ENCODE results near the gene URAD.

URAD gene

DNA sequence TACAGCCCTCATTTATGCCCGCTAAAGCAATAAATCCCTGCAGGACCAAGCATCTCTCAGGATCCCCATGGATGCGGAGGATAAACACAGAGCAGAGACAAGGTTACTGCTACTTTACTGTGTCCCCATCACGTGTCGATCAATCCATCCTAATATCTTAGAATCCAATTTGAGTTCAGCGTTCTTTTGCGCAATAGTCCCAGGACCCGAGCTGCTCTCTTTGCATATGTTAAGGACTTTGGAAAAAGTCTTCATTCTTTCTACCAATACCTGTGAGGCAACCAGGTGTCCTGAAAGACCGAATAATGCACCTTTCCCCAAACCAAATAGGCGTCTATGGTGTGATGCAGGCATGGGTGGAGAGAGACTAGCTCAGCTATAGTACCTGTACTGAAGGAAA is 38.0 kb upstream of the URAD start:
- no peaks in the 10 kb centered on the region for H3K79me2 ChIP-seq (ENCODE audit: insufficient read depth, low read length)
- H3K9ac ChIP-seq (ENCODE audit: low read depth, low read length, poor library complexity, severe bottlenecking), result no peak overlapping the region
- no peak overlapping the region for H3K4me2 ChIP-seq (ENCODE audit: low read depth, low read length, poor library complexity, severe bottlenecking)
- H2AFZ ChIP-seq (ENCODE audit: low read length), result no peak overlapping the region
- H3K36me3 ChIP-seq (ENCODE audit: insufficient read depth, low read length), result no peaks in the 10 kb centered on the region
- no peak for TF ChIP-seq EZH2phosphoT487 (IDR thresholded peaks at IDR 0.05; ENCODE audit: borderline replicate concordance)
- TF ChIP-seq, protein P1, sequence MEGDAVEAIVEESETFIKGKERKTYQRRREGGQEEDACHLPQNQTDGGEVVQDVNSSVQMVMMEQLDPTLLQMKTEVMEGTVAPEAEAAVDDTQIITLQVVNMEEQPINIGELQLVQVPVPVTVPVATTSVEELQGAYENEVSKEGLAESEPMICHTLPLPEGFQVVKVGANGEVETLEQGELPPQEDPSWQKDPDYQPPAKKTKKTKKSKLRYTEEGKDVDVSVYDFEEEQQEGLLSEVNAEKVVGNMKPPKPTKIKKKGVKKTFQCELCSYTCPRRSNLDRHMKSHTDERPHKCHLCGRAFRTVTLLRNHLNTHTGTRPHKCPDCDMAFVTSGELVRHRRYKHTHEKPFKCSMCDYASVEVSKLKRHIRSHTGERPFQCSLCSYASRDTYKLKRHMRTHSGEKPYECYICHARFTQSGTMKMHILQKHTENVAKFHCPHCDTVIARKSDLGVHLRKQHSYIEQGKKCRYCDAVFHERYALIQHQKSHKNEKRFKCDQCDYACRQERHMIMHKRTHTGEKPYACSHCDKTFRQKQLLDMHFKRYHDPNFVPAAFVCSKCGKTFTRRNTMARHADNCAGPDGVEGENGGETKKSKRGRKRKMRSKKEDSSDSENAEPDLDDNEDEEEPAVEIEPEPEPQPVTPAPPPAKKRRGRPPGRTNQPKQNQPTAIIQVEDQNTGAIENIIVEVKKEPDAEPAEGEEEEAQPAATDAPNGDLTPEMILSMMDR (conservative IDR thresholded peaks at IDR 0.05; ENCODE audit: low read length), result no peak
- peaks cover 2% of the 10 kb centered on the region for H3K4me1 ChIP-seq (ENCODE audit: insufficient read depth, low read length, poor library complexity, severe bottlenecking)
- no peaks in the 10 kb centered on the region for H3K9me3 ChIP-seq (ENCODE audit: insufficient read depth, low read depth, low read length)
- H4K20me1 ChIP-seq (ENCODE audit: insufficient read depth, low read length, poor library complexity, severe bottlenecking), result no peaks in the 10 kb centered on the region
- no peaks in the 10 kb centered on the region for H3K9me2 ChIP-seq (replicated peaks; ENCODE audit: low read depth, low read length)
- H3F3A ChIP-seq (ENCODE audit: low read depth), result no peaks in the 10 kb centered on the region
- no peak overlapping the region for H3K4me3 ChIP-seq (ENCODE audit: low read length, poor library complexity, severe bottlenecking)
- no peaks in the 10 kb centered on the region for H3K27me3 ChIP-seq (ENCODE audit: insufficient read depth, low read length, poor library complexity, severe bottlenecking)

DNA sequence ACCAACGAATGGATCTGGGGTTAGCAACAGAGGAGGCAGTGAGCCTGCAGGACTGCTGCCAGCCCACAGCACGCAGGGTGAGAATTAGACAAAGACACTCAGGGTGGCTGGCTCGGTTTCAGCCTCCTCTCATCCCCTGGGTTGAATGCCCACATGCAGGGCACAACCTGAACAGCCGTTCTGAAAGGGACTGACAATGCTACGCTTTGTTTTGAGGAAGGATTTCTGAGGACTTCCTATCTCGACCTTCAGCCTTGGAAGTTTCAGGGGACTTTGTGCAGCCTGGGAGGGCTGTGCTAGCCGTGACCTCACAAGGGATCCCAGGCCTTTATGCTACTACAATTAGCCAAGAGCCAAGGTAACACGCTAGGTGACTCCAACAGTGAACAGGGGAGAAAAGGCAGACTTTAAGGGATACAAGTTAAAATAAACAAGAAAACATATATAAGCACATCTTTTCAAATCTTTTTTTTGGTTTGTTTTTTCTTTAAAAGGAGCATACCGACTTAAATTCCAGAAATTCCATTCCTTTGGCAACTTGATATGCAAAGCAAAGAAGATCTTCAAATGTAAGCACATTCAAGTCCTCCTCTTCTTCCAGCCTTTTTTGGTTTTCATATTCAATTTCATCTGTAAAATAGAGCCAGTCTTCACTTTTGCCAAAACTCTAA is 34.5 kb upstream of the URAD start:
- H3K36me3 ChIP-seq (ENCODE audit: insufficient read depth, low read length), result no peaks in the 10 kb centered on the region
- H3K79me2 ChIP-seq (ENCODE audit: insufficient read depth, low read length), result no peaks in the 10 kb centered on the region
- no peaks in the 10 kb centered on the region for H3K9me3 ChIP-seq (ENCODE audit: insufficient read depth, low read depth, low read length)
- H3K9ac ChIP-seq (ENCODE audit: low read depth, low read length, poor library complexity, severe bottlenecking), result no peak overlapping the region
- H3K27me3 ChIP-seq (ENCODE audit: insufficient read depth, low read length, poor library complexity, severe bottlenecking), result no peaks in the 10 kb centered on the region
- no peaks in the 10 kb centered on the region for H3K9me2 ChIP-seq (replicated peaks; ENCODE audit: low read depth, low read length)
- H4K20me1 ChIP-seq (ENCODE audit: insufficient read depth, low read length, poor library complexity, severe bottlenecking), result no peaks in the 10 kb centered on the region
- H3K4me3 ChIP-seq (ENCODE audit: low read length, poor library complexity, severe bottlenecking), result no peak overlapping the region
- no peaks in the 10 kb centered on the region for H3K4me1 ChIP-seq (ENCODE audit: insufficient read depth, low read length, poor library complexity, severe bottlenecking)
- no peak overlapping the region for H3K4me2 ChIP-seq (ENCODE audit: low read depth, low read length, poor library complexity, severe bottlenecking)
- H3F3A ChIP-seq (ENCODE audit: low read depth), result no peaks in the 10 kb centered on the region
- no peak for TF ChIP-seq EZH2phosphoT487 (IDR thresholded peaks at IDR 0.05; ENCODE audit: borderline replicate concordance)
- TF ChIP-seq, protein P1 (conservative IDR thresholded peaks at IDR 0.05; ENCODE audit: low read length), result no peak
- no peak overlapping the region; the same call in 1 of the 2 replicates for H2AFZ ChIP-seq (ENCODE audit: low read length)

DNA sequence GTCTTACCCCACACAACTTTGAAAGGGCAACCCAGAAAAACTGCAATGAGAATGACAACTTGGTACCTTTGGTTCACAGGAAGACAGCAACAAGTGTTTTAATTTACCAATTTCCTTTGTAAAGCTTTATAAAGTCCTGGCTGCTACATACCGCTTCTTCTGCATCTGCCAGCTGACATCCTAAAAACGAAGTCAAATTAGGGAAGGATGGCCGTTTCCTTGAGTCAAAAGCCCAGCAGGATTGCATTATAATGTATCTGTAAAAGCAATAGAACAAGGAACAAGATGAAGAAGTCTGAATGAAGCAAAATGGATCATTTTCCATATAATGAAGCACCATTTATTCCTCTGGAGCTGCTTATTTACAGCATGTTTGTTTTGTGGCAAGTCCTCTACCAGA is 25.8 kb upstream of the URAD start:
- Histone ChIP-seq H3K9me3 (ENCODE audit: insufficient read depth, low read depth, low read length) (no peaks in the 10 kb centered on the region), H3K9me2 (replicated peaks; ENCODE audit: low read depth, low read length) (no peaks in the 10 kb centered on the region), H2AFZ (ENCODE audit: low read length) (no peak overlapping the region), H3K9ac (ENCODE audit: low read depth, low read length, poor library complexity, severe bottlenecking) (no peak overlapping the region), H3K4me3 (ENCODE audit: low read length, poor library complexity, severe bottlenecking) (no peak overlapping the region), H3K27me3 (ENCODE audit: insufficient read depth, low read length, poor library complexity, severe bottlenecking) (no peaks in the 10 kb centered on the region), H3K4me2 (ENCODE audit: low read depth, low read length, poor library complexity, severe bottlenecking) (no peak overlapping the region), H3K79me2 (ENCODE audit: insufficient read depth, low read length) (no peaks in the 10 kb centered on the region), H3K36me3 (ENCODE audit: insufficient read depth, low read length) (no peaks in the 10 kb centered on the region), H4K20me1 (ENCODE audit: insufficient read depth, low read length, poor library complexity, severe bottlenecking) (no peaks in the 10 kb centered on the region), H3F3A (ENCODE audit: low read depth) (no peaks in the 10 kb centered on the region), H3K4me1 (ENCODE audit: insufficient read depth, low read length, poor library complexity, severe bottlenecking) (no peaks in the 10 kb centered on the region)
- no peak for TF ChIP-seq EZH2phosphoT487 (IDR thresholded peaks at IDR 0.05; ENCODE audit: borderline replicate concordance)
- TF ChIP-seq, protein P1 (conservative IDR thresholded peaks at IDR 0.05; ENCODE audit: low read length), result no peak

All from Loucy (cell line).